HG02852 (cell line): ENCODE data around the gene MYH7B.
A peak's percentile ranks its signal among the peaks of the same experiment; 100 is the strongest.

Experiments used
- ATAC-seq: cut with Tn5 transposase; IDR thresholded peaks from one replicate; pipeline ENCODE4 v1.9.1; 2021; ENCODE audit warnings: mild to moderate bottlenecking, moderate library complexity; ENCODE audit not compliant: unreplicated experiment

Gene MYH7B

DNA sequence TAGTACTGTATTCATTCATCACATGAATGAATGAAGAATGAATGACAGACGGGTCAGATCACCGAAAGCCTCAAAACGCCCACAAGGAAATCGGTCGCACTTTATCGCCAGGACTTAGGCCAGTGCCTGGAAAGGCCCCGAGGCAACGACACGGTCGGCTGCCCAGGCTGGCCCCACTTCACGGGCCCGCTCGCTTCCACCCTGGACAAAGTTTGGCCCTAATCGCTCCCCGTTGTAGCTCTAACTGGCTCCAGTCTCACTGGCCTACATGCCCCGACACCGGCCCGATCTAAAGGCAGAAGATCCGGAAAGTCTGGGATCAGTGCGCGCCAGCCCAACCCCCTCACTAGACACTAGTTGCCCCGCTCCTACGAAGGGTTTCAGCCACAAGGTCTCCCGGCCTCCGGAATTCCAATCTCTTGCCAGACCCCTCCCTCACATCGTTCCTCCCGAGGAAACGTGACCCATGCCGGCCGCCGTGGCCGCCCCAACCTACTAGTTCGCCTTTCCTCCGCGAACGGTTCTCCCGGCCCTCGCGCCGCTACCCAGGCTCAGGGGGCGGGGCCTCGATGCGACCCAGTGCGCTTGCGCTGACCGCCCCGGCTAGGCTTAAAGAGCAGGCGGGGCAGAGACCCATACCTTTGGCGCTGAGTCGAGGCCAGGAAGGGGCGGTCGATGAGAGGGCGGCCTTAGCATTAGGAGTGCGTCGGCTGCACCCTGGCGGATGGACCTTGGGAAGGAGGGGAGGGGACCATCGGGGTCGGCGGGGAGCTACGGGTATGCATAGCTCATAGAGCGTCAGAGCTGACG, at the start of gene MYH7B, which contains the start of gene GSS:
MYH7B (plus strand) TSS at position 638 of the 810 bp plus-strand sequence. CDS start 22,138 bp downstream, outside the sequence.
GSS (minus strand) TSS at position 576 of the 810 bp plus-strand sequence. CDS start 3,954 bp downstream, outside the sequence.
- peak; percentile 84 for ATAC-seq

DNA sequence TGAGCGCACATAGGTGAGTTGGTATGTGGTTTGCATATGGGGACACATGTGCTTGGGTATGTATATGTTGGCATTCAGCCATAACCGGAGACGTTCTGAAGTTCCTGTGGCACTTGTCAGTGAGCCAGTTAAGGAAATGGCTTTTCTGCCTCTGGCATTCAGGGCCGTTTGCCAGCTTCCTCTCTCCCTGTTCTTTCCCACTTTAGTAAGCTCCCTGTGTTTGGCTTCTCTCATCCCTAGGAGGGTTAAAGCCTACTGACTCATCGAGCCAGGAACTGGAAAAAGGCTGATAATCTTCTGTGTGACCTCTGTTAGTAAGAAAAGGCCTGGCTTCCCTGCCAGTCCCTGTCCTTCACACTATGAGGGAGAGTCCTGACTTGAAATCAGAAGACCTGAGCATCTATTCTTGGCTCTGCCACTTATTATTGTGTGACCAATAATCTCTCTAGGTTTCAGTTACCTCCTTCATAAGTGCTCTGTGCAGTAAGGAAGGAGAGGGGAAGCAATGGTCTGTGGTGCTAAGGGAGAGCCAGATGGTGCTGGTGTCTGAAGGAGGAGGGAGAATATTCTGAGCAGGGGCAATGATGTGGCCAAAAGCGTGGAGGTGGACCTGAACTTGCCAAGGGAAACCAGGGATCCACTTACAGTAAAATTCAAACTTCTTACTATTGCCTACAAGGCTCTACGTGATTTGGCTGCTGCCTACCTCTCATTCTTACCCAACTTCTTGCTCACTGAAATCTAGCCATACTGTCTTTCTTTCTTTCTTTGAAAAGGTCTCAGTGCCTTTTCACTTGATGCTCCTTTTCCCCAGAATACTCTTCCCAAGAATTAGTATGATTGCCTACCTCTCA, 47.8 kb upstream of the MYH7B start:
- no peak for ATAC-seq

DNA sequence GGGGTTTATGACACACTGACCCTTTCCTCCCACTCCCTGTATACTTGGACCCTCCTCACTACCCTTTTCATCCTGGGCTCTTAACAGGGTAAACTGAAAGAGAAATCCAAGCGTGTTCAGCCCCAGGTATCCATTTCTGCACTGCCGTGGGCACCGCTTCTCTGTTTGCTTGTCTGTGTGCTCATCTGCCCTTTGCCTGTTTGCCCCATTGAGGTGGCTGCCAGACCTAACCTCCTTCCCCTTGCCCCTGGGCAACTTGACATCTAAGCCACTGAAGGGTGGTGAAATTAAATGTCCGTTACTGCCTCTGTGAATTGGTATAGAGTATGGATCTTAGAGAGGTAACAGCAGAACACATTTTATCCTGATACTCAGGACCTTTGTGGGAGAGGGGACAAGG, 40.5 kb upstream of the MYH7B start:
- no peak for ATAC-seq

DNA sequence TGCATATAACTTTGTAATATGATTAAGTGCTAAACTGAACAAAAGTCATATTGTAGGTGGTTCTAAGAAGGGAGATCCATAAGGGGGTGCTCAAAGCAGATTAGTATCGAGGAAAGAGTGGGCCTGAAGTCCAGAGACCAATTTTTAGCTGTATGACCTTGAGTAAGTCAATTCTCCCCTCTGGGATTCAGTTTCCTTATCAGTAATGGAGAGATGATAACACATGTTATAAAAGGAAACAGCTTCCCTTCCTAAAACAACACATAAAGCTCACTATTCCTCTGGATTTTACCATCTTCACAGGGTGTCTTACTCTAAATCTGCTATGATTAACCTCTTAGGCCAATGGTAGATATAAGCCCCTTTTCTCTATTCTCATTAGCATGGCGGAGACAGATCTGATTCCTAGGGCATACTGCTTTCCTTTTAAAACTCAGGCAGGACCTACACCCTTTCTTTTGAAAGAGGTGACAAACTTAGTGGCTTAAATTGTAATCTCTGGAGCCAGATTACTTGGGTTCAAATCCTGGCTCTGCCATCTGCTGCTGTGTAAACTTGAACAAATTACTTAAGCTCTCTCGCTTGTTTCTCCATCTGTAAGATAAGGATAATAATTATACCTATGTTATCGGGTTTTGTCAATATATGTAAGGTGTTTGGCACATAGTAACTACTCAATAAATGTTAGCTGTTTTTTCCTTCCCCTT, 39.8 kb upstream of the MYH7B start:
- no peak for ATAC-seq

DNA sequence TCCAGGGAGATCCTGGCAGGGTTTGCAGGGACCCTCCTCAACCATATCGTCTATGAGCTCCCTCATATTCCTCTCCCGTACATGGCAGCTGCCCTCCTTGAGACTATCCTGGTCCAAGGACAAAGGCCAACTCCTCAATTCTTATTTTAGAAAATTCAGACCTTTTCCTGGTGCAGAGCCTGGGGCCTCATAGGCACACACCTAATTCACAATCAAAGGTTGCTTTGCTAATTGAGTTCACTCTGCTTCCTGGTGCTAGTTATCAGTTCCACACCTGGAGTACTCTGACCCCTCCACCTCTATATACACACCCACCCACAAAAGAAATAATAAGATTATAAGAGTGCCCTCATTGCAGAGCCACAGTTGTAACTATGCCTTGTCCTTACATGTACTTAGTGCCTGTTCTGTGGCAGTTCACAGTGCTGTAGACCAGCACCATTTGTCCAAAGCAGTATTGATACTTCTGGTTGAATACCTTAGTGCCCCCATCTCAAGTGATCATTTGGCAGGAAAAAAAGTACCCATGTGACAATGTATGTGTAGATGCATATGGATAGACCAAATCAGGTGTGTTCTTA, 38.8 kb upstream of the MYH7B start:
- ATAC-seq, result no peak

DNA sequence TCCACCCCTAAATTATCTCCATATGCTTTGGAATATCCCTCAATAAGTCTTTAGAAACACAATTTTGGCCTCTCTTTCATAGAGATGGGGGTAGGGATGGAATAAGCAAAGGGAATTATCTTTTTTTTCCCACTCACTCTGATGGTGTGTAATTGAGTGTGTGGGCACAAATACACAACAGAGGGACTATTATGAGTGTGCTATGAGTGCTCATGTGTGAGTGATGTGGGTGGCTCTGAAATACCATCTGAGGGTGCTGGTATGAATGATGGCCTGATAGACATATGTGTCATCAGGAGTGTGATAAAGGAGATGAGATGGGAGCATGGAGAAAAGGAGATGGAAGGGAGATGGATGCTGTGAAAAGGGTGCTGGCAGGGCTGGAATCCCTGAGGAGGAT, 35.6 kb upstream of the MYH7B start:
- ATAC-seq, result no peak

DNA sequence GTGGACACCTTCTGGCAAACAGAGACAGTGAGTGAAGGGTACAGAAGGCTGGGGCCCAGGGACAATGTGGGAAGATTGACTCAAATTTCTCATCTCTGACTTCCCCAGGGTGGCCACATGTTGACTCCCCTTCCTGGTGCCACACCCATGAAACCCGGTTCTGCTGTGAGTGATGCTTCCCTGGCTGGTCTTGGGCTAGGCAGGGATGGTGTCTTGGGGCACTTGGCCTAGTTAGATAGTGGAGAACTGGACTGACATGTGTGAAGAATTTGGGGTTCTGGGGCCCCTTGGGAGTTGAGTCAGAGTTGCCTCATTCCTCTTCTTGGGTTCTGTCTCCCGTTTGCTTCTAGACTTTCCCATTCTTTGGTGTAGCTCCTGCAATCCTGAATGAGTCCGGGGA, 34.2 kb upstream of the MYH7B start:
- ATAC-seq, result no peak

DNA sequence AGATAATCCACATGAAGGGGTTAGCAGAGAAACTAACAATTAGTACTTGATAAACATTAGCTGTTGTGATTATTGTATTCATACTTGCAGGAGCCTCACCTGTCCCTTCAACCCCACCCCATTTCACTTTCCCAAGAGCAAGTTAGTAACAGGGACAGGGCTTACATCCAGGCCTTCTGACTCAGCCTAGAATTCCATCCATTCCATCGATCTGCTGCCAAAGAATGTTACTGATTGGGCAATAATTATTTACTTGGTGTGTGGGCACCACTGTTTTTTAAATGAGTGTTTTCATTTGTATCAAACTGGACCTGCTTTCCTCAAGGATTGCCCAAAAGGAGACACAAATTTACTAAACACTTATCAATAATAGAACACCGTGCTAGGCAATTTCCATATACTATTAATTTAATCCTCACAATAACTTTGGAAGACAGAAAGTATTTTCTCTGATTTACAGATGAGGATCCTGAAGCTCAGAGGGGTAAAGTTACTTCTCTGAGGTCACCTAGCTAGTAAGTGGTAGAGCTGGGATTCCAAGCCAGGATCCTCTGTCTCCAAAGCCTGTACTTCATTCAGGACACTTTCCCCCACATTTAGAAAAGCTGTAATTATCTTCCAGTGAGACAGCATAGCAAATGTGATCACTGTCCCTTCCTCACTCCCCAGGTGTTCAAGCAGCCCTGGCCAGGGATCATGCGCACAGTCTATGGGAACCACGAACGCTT, 32.9 kb upstream of the MYH7B start:
- ATAC-seq, result no peak

DNA sequence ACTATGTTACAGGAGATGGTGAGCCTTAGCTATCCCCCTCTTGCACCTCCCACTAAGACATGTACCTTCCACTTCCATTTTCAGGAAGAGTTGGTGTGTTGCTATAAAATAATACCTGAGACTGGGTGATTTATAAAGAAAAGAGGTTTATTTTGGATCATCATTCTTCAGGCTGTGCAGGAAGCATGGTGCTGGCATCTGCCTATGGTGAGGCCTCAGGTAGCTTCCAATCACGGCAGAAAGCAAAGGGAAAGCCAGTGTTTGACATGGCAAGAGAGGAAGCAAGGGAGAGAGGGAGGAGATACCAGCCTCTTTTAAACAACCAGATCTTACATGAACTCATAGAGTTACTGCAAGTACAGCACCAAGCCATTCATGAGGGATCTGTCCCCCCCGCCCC, 32.3 kb upstream of the MYH7B start:
- ATAC-seq, result no peak

DNA sequence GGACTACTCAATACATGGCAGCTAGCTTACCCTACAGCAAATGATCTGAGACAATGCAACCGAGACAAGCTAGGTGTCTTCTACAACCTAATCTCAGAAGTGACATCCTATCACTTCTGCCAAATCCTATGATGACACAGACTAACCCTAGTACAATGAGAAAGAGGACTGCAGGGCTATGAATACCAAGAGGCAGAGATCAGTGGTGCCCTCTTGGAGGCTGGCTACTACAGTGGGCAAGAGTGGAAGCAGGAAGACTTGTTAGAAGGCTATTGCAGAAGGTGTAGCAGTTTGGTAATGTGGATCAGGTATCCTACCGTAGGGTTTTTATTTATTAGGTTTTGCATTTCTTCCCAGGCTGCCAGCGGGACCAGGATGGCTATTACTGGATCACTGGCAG, 30.3 kb upstream of the MYH7B start:
- ATAC-seq, result no peak

DNA sequence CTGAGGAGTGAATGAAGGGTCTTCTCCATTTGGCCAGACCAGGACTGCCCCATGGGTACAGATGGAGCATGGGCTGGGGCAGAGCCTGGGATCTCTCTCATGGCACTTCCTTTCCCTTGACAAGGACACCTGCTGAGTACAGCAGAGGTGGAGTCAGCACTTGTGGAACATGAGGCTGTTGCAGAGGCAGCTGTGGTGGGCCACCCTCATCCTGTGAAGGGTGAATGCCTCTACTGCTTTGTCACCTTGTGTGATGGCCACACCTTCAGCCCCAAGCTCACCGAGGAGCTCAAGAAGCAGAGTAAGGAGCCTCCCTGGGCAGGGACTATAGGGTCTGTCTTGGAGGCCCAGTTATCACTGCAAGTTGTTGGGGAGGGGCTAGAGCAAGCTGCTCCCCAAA, 29.7 kb upstream of the MYH7B start:
- no peak for ATAC-seq

DNA sequence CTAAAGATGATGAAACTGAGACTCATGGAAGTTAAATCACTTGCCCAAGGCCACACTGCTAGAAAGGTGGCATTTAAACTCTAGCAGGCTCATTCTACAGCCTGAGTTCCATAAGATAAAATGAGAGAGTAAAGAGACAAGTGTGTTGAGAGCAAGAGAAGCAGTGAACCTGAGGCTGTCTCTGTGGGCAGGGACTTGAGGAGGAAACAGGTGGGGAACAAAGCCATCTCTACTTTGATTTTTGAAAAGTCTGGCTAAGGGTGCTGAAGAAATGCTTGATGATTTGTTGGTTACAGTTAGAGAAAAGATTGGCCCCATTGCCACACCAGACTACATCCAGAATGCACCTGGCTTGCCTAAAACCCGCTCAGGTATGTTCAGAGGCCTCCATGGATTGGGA, 29.1 kb upstream of the MYH7B start:
- ATAC-seq, result no peak

DNA sequence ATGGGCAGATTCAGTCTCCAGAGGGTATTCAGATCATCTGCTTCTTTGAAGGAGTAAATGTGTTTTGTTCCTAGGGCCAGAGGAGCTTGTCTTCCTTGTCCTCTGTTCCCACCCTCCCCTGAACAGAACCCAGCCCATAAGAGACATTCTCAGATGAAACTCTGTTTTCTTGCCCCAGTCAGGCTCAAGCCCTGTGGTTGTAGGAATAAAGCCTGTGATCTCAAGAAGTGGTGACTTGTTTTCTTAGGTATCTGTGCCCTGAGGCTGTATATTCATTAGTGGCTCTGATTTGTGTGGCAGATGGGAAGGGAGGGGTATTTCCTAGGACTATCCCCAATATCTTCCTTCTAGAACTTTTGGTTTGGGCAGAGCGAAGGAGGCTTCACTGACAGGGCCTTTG, 27.9 kb upstream of the MYH7B start:
- no peak for ATAC-seq

DNA sequence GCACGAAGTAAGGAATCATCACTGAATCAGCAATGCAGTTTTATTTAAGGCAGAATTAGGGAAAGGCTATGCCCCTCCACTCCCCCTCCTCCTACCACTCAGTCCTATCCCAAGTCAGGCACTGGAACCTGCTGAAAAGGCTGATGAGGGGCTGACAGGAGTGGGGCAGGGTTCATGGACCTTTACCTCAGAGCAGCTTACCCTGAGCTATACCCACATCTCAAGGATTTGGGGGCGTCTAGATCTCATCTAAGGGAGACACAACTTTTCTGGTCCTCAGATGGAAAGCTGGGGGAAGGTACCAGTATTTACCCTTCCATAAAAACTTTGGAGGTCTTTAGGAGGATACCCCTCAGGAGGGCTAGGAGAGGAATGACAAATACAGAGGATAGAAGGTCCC, 27.3 kb upstream of the MYH7B start:
- ATAC-seq, result no peak

DNA sequence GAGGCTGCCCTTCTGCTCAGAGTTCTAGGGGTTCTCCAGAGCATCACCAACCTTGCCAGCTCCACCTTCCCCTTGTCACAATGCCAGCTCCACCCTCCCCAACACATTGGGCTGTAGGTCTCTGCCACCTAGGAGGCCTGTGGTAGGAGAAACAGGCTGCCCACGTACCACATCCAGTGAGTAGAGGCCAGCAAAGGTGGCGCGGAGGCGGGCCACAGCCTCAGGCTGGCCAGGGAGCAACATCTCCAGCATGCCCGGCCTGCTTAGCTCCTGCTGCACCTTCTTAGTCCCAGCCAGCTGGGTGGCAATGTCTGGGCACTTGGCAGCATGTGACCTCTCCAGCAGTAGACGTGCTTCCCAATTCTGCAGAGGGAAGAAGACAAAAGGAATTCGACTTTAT, 23.9 kb upstream of the MYH7B start:
- no peak for ATAC-seq

DNA sequence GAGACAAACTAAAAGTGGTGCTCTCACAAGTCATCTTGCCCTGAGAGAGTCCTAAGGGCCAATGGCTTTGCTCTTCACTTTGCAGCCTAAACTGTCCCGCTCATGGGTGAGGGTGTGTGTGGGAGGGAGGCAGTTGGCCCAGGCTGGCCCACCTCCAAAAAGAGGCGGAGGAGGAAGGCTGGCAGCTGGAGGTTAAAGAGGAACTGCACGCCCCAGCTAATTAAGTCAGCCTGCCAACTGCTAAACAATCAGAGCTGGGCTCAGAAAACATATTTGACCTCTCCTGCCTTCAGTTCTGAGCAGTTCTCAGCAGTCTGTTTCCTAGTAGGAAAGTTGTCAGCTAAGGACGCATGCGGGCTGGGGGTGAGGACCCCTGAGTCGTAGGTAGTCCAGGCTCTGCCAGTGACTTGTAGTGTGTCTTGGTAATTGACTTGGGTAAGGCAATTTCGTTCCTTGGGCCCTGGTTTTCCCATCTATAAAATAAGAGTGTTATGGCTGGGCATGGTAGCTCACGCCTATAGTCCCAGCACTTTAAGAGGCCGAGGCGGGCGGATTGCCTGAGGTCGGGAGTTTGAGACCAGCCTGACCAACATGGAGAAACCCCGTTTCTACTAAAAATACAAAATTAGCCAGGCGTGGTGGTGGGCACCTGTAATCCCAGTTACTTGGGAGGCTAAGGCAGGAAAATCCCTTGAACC, 17.1 kb upstream of the MYH7B start:
- ATAC-seq, result no peak

DNA sequence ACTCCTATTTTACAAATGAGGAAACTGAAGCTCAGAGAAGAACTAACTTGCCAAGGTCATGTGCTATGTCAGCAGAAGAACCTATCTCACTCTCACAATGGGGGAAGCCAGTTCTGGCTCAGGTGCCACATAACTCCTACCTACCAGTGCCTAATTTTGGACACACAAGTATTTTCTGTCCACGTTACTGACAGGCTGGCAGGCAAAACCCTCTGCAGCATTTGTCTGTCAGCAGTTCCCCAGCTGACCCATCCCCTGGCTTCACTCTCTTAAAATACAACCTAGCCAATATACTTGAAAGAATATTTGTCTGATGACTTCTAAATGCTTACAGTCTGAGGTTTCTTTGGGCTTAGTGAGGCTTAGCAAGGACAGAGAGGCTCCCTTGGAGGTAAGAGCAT, 15.6 kb upstream of the MYH7B start:
- no peak for ATAC-seq

DNA sequence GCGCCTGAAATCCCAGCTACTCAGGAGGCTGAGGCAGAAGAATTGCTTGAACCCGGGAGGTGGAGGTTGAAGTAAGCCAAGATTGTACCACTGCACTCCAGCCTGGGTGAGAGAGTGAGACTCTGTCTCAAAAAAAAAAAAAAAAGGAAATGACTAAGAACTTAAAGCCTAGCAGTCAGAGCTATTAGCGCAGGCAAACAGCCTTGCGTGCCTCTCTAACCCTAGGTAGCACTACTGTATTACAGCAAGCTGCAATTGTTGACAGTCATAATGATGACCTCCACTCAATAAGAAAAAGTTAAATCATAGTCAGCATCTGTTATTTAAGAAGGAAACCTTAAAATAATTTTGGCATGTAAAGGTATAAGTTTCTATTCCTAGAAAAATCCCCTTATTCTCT, 14.4 kb upstream of the MYH7B start:
- no peak for ATAC-seq

DNA sequence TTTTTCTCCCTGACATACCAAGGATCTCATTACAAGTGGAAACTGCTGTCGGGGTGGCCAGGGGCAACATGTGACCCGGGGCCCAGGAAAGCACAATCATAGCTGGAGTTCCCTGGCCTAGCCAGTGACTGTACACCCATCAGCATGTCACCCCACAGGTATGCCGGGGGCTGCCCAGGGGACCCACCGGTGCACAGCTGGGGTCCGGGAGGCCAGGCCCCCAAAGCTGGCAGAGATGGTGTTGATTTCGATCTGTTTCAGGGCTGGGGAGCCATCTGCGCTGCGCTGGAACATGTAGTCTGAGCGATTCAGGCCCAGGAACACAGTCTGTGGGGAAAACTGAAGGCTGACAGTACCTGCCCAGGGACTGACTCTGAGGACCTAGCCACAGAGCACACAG, 13.4 kb upstream of the MYH7B start:
- ATAC-seq, result no peak
